NCI-H2107 treated with DMSO at 0.1 percent for 48 hours (cell line): Measurements from ENCODE around the gene PDGFC.

Experiments
- DNase-seq: peaks from one replicate; lab custom pipeline; 2025; ENCODE audit not compliant: unreplicated experiment; lab: John Stamatoyannopoulos, UW

PDGFC gene

GRCh38 chr4:156837625-156838345 is 133.8 kb downstream of the PDGFC start:
- no peak for DNase-seq

- DNase-seq, result no peak
Observed at GRCh38 chr4:156832886-156833285, 138.7 kb downstream of the PDGFC start.

GRCh38 chr4:156830351-156830750 is 141.2 kb downstream of the PDGFC start:
- DNase-seq, result no peak

GRCh38 chr4:156829201-156829873 is 142.3 kb downstream of the PDGFC start:
- DNase-seq, result no peak

- DNase-seq, result no peak
Observed at GRCh38 chr4:156827519-156827918, 144.1 kb downstream of the PDGFC start.

GRCh38 chr4:156825074-156825473 is 146.5 kb downstream of the PDGFC start:
- DNase-seq, result no peak

- DNase-seq, result no peak
Observed at GRCh38 chr4:156824451-156825060, 147.0 kb downstream of the PDGFC start.

- no peak for DNase-seq
Observed at GRCh38 chr4:156820931-156821330, 150.7 kb downstream of the PDGFC start.

GRCh38 chr4:156816360-156816755 is 155.2 kb downstream of the PDGFC start:
- no peak for DNase-seq

GRCh38 chr4:156815717-156816359 is 155.8 kb downstream of the PDGFC start:
- peak; percentile 79 for DNase-seq

GRCh38 chr4:156811963-156812362 is 159.6 kb downstream of the PDGFC start:
- no peak for DNase-seq

GRCh38 chr4:156811286-156811685 is 160.3 kb downstream of the PDGFC start:
- DNase-seq, result no peak

GRCh38 chr4:156805696-156806095 is 165.9 kb downstream of the PDGFC start:
- no peak for DNase-seq

- no peak for DNase-seq
Observed at GRCh38 chr4:156803056-156803455, 168.5 kb downstream of the PDGFC start.

GRCh38 chr4:156800463-156800862 is 171.1 kb downstream of the PDGFC start:
- DNase-seq, result no peak

GRCh38 chr4:156799121-156799589 is 172.4 kb downstream of the PDGFC start:
- DNase-seq, result no peak

GRCh38 chr4:156798438-156798837 is 173.2 kb downstream of the PDGFC start:
- DNase-seq, result no peak

GRCh38 chr4:156797206-156797605 is 174.4 kb downstream of the PDGFC start:
- DNase-seq, result no peak

GRCh38 chr4:156795727-156796126 is 175.9 kb downstream of the PDGFC start:
- no peak for DNase-seq

- DNase-seq, result no peak
Observed at GRCh38 chr4:156794863-156795262, 176.7 kb downstream of the PDGFC start.

GRCh38 chr4:156792462-156793085 is 179.0 kb downstream of the PDGFC start:
- no peak for DNase-seq
